GM23248 (cell line): Measurements from ENCODE around the gene REEP5. TPM values are rescaled to one million over a fixed set of nuclear protein-coding genes. Genes with fewer than 3 reads are reported as not detected.
A peak's percentile ranks its signal among the peaks of the same experiment; 100 is the strongest.

Experiments used
- DNase-seq: peaks from one replicate; pipeline ENCODE4 v3.0.0-alpha.2; 2015
- H2AFZ ChIP-seq: fragments of 200-600 bp; sonication (generic); 2 replicates; pipeline ENCODE4 v1.6.1; 2016; ENCODE audit warnings: antibody characterized with exemption
- H3F3A ChIP-seq: fragments of 200-600 bp; sonication (generic); 2 replicates; pipeline ENCODE4 v1.6.1; 2016; ENCODE audit warnings: mild to moderate bottlenecking, antibody characterized with exemption, mixed run types; ENCODE audit not compliant: insufficient read depth
- H3K27ac ChIP-seq: fragments of 200-600 bp; sonication (generic); 2 replicates; pipeline ENCODE4 v1.5.1; 2016; ENCODE audit warnings: mild to moderate bottlenecking
- H3K27me3 ChIP-seq: fragments of 200-600 bp; sonication (generic); replicated peaks from 2 replicates; pipeline ENCODE4 v1.6.1; 2016; ENCODE audit warnings: mild to moderate bottlenecking; ENCODE audit not compliant: insufficient read depth
- H3K36me3 ChIP-seq: fragments of 200-600 bp; sonication (generic); 2 replicates; pipeline ENCODE4 v1.6.1; 2016; ENCODE audit warnings: low read depth, mild to moderate bottlenecking
- H3K4me1 ChIP-seq: fragments of 200-600 bp; sonication (generic); 2 replicates; pipeline ENCODE4 v1.6.1; 2016; ENCODE audit warnings: mild to moderate bottlenecking; ENCODE audit not compliant: insufficient read depth
- H3K4me2 ChIP-seq: fragments of 200-600 bp; sonication (generic); one replicate; pipeline ENCODE4 v1.6.1; 2016; ENCODE audit warnings: mild to moderate bottlenecking; ENCODE audit not compliant: unreplicated experiment
- H3K4me3 ChIP-seq: fragments of 200-600 bp; sonication (generic); 2 replicates; pipeline ENCODE4 v1.5.1; 2016; ENCODE audit warnings: mild to moderate bottlenecking
- H3K79me2 ChIP-seq: fragments of 200-600 bp; sonication (generic); 2 replicates; pipeline ENCODE4 v1.6.1; 2016; ENCODE audit warnings: mild to moderate bottlenecking; ENCODE audit not compliant: insufficient read depth
- H3K9ac ChIP-seq: fragments of 200-600 bp; sonication (generic); 2 replicates; pipeline ENCODE4 v1.6.1; 2016; ENCODE audit warnings: mild to moderate bottlenecking
- H3K9me2 ChIP-seq: fragments of 200-600 bp; sonication (generic); 2 replicates; pipeline ENCODE4 v1.6.1; 2016; ENCODE audit warnings: mixed run types, mild to moderate bottlenecking, moderate library complexity; ENCODE audit not compliant: insufficient read depth
- H3K9me3 ChIP-seq: fragments of 200-600 bp; sonication (generic); one replicate; pipeline ENCODE4 v1.6.1; 2017; ENCODE audit warnings: low read depth
- H4K20me1 ChIP-seq: fragments of 200-600 bp; sonication (generic); 2 replicates; pipeline ENCODE4 v1.6.0; 2016; ENCODE audit not compliant: insufficient read depth
- EZH2 ChIP-seq: fragments of 200-600 bp; sonication (generic); IDR thresholded peaks from 2 replicates; pipeline ENCODE4 v1.6.1; 2018; ENCODE audit warnings: antibody characterized with exemption, mild to moderate bottlenecking; ENCODE audit not compliant: insufficient read depth, poor library complexity, severe bottlenecking
- EZH2phosphoT487 ChIP-seq: fragments of 200-600 bp; sonication (generic); IDR thresholded peaks from 2 replicates; pipeline ENCODE4 v1.6.1; 2018; ENCODE audit warnings: antibody characterized with exemption, moderate library complexity, mild to moderate bottlenecking, low read depth; ENCODE audit not compliant: insufficient read depth
- WGBS, 2 experiments: methylation state at CpG; one replicate each; pipeline ENCODE4 v1.1.6; 2015 to 2017; ENCODE audit warnings: low lambda C conversion rate in 2 of 2, low coverage in 1 of 2; ENCODE audit errors: missing lambda C conversion rate in 2 of 2; 5-methylcytosine and 5-hydroxymethylcytosine counted together
- in situ Hi-C: fragments of 300-500 bp; cut with MboI; formaldehyde crosslinking; loops from 2 replicates; pipeline ENCODE4 v1.15.0; 2020
- polyA plus RNA-seq: library from polyadenylated mRNA; unstranded; fragments of >200 nt; fragmentation: Nextera tagmentation; extraction: Ambion mirVana; gene quantifications from 2 replicates; pipeline ENCODE4 v1.2.1, GENCODE V29; 2016
- total RNA-seq: library from RNA; depleted of rRNA; stranded (reverse); fragments of >200 nt; shearing (Covaris generic); gene quantifications from 2 replicates; pipeline ENCODE4 v1.2.3, GENCODE V29; 2014

Gene REEP5
- total and polyA plus RNA-seq, 2 experiments from 2014 or later: 52.3 to 227 TPM

DNA sequence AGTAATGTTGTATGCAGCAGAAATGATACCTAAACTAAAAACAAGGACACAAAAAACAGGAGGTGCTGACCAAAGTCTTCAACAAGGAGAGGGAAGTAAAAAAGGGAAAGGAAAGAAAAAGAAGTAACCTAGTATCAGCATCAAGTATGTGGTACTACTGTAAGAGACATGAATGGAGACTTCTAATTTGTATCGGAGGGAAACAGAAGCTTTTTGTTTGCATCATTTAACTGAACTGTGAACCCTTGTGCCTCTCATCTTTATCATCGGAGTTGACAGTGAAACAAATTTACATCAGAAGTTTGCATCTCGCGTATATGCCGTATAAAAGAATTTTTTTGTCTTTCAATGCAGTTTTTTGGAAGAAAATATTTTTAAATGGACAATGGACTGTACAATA lies 54.6 kb downstream of the REEP5 start:
- Histone ChIP-seq H2AFZ (no peak overlapping the region), H3K27ac (no peak overlapping the region), H3K4me1 (peaks cover 17% of the 10 kb centered on the region), H4K20me1 (no peaks in the 10 kb centered on the region), H3K4me3 (no peak overlapping the region), H3F3A (0 out of 2 replicates have a peak, but pooled peaks cover 17% of the 10 kb centered on the region), H3K36me3 (peaks cover 69% of the 10 kb centered on the region), H3K79me2 (peaks cover 87% of the 10 kb centered on the region), H3K9me3 (no peaks in the 10 kb centered on the region), H3K9ac (no peak overlapping the region), H3K4me2 (no peak overlapping the region), H3K27me3 (no peaks in the 10 kb centered on the region), H3K9me2 (no peaks in the 10 kb centered on the region)
- 98 to 99% methylated on average over 5 of the region's 5 CpGs for WGBS, 2 experiments
- no peak for TF ChIP-seq EZH2phosphoT487
- TF ChIP-seq EZH2: no peak
- no peak for DNase-seq
- in situ Hi-C loops: no loop called here

DNA sequence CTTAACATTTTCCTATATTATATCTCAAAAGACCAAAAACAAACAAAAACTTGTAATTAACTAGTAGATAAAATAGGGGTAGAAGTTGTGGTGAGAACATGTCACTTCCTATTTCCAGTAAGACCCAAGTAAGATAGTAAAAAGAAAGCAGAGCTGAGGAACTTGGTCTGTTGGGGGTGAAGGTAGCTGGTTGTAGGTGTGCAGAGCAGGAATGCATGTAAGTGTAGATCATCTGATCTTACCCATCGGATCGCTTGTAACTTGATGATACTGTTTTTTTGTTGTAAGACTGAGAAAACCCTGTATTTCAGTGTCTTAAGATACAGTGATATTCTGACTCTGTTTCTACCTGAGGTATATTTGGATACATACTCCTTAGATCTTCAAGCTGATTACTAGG lies 55.3 kb downstream of the REEP5 start:
- DNase-seq: no peak
- H3K9me3 ChIP-seq: no peaks in the 10 kb centered on the region
- in situ Hi-C loops: no loop called here
- no peaks in the 10 kb centered on the region for H3K9me2 ChIP-seq
- H4K20me1 ChIP-seq: no peaks in the 10 kb centered on the region
- peaks cover 69% of the 10 kb centered on the region for H3K36me3 ChIP-seq
- peaks cover 19% of the 10 kb centered on the region for H3K4me1 ChIP-seq
- TF ChIP-seq EZH2phosphoT487: no peak
- no peak for TF ChIP-seq EZH2
- no peak overlapping the region for H3K4me3 ChIP-seq
- H2AFZ ChIP-seq: no peak overlapping the region
- no peaks in the 10 kb centered on the region for H3K27me3 ChIP-seq
- H3K79me2 ChIP-seq: peaks cover 90% of the 10 kb centered on the region
- WGBS, 2 experiments: 97 to 98% methylated on average over 2 of the region's 2 CpGs
- H3K9ac ChIP-seq: no peak overlapping the region
- H3K4me2 ChIP-seq: no peak overlapping the region
- H3F3A ChIP-seq: 0 out of 2 replicates have a peak, but pooled peaks cover 17% of the 10 kb centered on the region
- no peak overlapping the region for H3K27ac ChIP-seq

DNA sequence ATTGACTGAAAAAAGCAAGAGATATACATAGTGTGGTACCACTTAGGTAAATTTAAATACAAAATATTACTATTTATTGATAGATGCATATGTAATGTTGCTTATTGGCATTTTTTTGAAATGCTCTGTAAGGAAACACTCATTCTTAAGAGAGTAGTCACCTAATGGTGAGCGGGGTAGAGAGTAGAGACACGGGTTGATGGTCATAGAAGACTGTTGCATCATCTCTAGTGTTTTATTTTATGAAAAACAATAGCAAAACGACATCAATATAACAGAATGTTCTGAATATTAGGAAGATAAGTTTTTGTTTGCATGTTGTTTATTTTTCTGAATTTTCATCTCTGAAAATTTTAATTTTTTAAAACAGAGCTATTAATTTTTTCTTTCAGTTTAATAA lies 56.9 kb downstream of the REEP5 start:
- in situ Hi-C loops: no loop called here
- peaks cover 59% of the 10 kb centered on the region for H3K36me3 ChIP-seq

DNA sequence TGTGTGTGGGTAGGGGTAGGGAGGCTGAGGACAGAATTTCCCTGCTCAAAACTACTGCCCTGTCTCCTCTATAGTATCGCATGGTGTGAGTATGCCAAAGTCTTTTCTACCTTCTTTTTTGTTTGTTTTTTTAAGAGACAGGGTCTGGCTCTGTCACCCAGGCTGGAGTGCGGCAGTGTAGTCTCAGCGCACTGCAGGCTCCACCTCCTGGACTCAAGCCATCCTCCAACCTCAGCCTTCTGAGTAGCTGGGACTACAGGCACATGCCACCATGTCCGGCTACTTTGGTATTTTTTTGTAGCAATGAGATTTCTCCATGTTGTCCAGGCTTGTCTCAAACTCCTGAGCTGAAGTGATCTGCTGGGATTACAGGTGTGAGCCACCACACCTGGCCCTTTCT lies 58.5 kb downstream of the REEP5 start:
- H3K79me2 ChIP-seq: peaks cover 80% of the 10 kb centered on the region
- H3K4me3 ChIP-seq: no peak overlapping the region
- peak overlapping the region; percentile 97; the same call in 1 of the 2 replicates for H3K9ac ChIP-seq
- H3F3A ChIP-seq: 0 out of 2 replicates have a peak, but pooled peaks cover 5% of the 10 kb centered on the region
- no peak for TF ChIP-seq EZH2
- no peak overlapping the region for H2AFZ ChIP-seq
- H3K27ac ChIP-seq: no peak overlapping the region
- peaks cover 23% of the 10 kb centered on the region for H3K4me1 ChIP-seq
- no peak overlapping the region for H3K4me2 ChIP-seq
- in situ Hi-C loops: no loop called here
- no peaks in the 10 kb centered on the region for H3K27me3 ChIP-seq
- no peaks in the 10 kb centered on the region for H3K9me3 ChIP-seq
- WGBS, 2 experiments: 97 to 100% methylated on average over 4 of the region's 4 CpGs
- DNase-seq: no peak
- H4K20me1 ChIP-seq: no peaks in the 10 kb centered on the region
- no peaks in the 10 kb centered on the region for H3K9me2 ChIP-seq
- peaks cover 48% of the 10 kb centered on the region for H3K36me3 ChIP-seq

More for the DNA sequence above, 56.9 kb downstream of the REEP5 start:
- Histone ChIP-seq H3K27me3 (no peaks in the 10 kb centered on the region), H3K27ac (no peak overlapping the region), H3F3A (0 out of 2 replicates have a peak, but pooled peaks cover 7% of the 10 kb centered on the region), H3K9me2 (no peaks in the 10 kb centered on the region), H3K4me2 (no peak overlapping the region), H3K9ac (no peak overlapping the region), H2AFZ (no peak overlapping the region), H3K79me2 (peaks cover 91% of the 10 kb centered on the region), H3K9me3 (no peaks in the 10 kb centered on the region), H4K20me1 (no peaks in the 10 kb centered on the region), H3K4me3 (no peak overlapping the region), H3K4me1 (peaks cover 23% of the 10 kb centered on the region)
- 83% methylated on average over 3 of the region's 3 CpGs for WGBS, 2 experiments
- no peak for TF ChIP-seq EZH2
- no peak for TF ChIP-seq EZH2phosphoT487
- no peak for DNase-seq

DNA sequence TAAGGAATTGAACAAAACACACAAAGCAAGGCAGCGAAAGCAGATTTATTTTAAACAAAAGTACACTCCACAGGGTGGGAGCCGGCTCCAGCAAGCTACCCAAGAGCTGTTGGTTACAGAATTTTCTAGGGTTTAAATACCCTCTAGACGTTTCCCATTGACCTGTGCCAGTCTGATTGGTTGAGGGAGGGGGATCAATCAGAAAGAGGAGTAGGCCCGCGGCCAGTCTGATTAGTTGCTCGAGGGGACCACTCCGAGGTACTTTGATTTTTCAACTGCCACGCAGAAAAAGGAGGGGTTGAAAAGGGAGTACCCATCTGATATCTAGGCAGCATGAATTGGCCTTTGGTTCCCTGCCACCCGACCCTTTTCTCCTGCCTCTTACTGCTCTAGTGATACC lies 59.9 kb downstream of the REEP5 start:
- Histone ChIP-seq H3K27ac (peak overlapping the region; percentile 80), H3K9me3 (no peaks in the 10 kb centered on the region), H3K27me3 (no peaks in the 10 kb centered on the region), H3K9ac (peak overlapping the region; percentile 97), H4K20me1 (no peaks in the 10 kb centered on the region), H2AFZ (peak overlapping the region; percentile 96), H3K4me2 (peak overlapping the region; percentile 100), H3K79me2 (peaks cover 65% of the 10 kb centered on the region), H3K4me1 (peaks cover 27% of the 10 kb centered on the region), H3F3A (no peaks in the 10 kb centered on the region), H3K36me3 (peaks cover 33% of the 10 kb centered on the region), H3K4me3 (peak overlapping the region; percentile 99), H3K9me2 (no peaks in the 10 kb centered on the region)
- in situ Hi-C loops: no loop called here
- WGBS, 2 experiments: 47 to 48% methylated on average over 9 of the region's 9 CpGs
- peak; percentile 12 for DNase-seq
- no peak for TF ChIP-seq EZH2
- no peak for TF ChIP-seq EZH2phosphoT487
